RWPE2 (cell line): Measurements from ENCODE around the gene ADAMTS9.

ENCODE experiments used
- ATAC-seq: fragments of 200-7000 bp; cut with Tn5 transposase; 3 replicates; pipeline ENCODE4 v1.9.1; 2021; ENCODE audit warnings: low read depth
- DNase-seq: peaks from one replicate; pipeline ENCODE4 v3.0.0-alpha.2; 2020; ENCODE audit warnings: low spot score
- H3K27ac ChIP-seq: fragments of 450-650 bp; 2 replicates; pipeline ENCODE4 v1.5.1; 2017; ENCODE audit warnings: mild to moderate bottlenecking; ENCODE audit not compliant: poor library complexity, severe bottlenecking
- H3K27me3 ChIP-seq: fragments of 250-450 bp; sonication (Bioruptor Pico); 2 replicates; pipeline ENCODE4 v1.5.1; 2021; ENCODE audit warnings: mild to moderate bottlenecking, moderate library complexity; ENCODE audit not compliant: insufficient read depth, poor library complexity, severe bottlenecking
- H3K36me3 ChIP-seq: fragments of 250-450 bp; sonication (Bioruptor Pico); 2 replicates; pipeline ENCODE4 v1.5.1; 2020; ENCODE audit warnings: low read depth, mild to moderate bottlenecking, moderate library complexity
- H3K4me1 ChIP-seq: fragments of 250-450 bp; sonication (Bioruptor Pico); 2 replicates; pipeline ENCODE4 v1.5.1; 2021; ENCODE audit warnings: mild to moderate bottlenecking, moderate library complexity; ENCODE audit not compliant: insufficient read depth, poor library complexity, severe bottlenecking
- H3K4me3 ChIP-seq: fragments of 250-450 bp; sonication (Bioruptor Pico); 2 replicates; pipeline ENCODE4 v1.5.1; 2021; ENCODE audit warnings: mild to moderate bottlenecking, moderate library complexity; ENCODE audit not compliant: severe bottlenecking
- H3K9me3 ChIP-seq: fragments of 250-450 bp; sonication (Bioruptor Pico); 2 replicates; pipeline ENCODE4 v1.5.1; 2021; ENCODE audit warnings: mild to moderate bottlenecking, moderate library complexity; ENCODE audit not compliant: severe bottlenecking
- CTCF ChIP-seq: fragments of 450-650 bp; IDR thresholded peaks from one replicate; pipeline ENCODE4 v1.5.1; 2017; ENCODE audit warnings: mild to moderate bottlenecking, moderate library complexity; ENCODE audit not compliant: poor library complexity, severe bottlenecking

Gene ADAMTS9

DNA sequence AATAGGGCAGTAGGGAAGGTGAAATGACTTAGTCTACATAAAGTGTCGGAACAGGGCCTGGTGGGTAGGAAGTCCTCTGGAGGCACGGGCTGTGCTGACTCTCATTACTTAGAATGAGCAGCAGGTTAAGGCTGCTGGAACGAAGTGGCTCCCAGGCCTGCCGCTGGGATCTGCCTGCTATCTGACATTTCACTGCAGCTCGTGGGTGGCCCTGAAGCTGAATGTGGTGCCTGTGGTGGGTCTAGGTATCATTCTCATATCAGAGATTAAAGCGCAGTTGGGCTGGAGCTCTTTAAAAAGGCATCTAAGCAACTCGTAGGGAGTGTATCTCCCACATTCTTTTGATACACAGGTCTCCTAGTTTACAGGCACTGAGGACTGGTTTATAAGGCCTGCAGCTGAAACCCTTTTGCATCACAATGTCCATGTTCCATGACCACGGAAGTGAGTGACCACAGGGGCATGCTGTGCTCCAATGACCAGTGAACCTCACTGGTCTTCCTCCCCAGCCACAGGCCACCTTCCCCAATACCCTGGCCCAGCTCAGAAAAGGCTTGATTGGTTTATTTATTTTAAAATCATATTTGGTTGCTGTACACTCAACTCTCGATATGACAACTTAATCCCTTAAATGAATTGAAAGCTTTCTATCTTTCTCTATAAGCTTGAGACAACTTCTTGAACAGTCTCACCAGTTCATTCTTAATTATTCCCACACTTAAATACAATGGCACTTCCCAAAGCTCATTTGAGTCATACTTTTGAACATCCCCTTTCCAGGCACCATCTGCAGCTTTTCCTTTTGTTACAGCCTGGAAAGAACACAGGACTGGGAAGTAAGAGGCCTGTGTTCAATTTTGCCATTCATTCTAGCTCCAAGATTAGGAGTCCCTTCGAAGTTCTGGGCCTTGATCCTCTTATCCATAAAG, 19.0 kb downstream of the ADAMTS9 start:
- ATAC-seq (no peak), DNase-seq (no peak)
- H3K4me3 ChIP-seq: no peak overlapping the region
- no peak for TF ChIP-seq CTCF
- H3K9me3 ChIP-seq: no peaks in the 10 kb centered on the region
- H3K27me3 ChIP-seq: no peaks in the 10 kb centered on the region
- H3K4me1 ChIP-seq: no peaks in the 10 kb centered on the region
- H3K36me3 ChIP-seq: no peaks in the 10 kb centered on the region
- H3K27ac ChIP-seq: no peak overlapping the region

GRCh38 chr3:64667887-64668581, 19.8 kb downstream of the ADAMTS9 start:
- TF ChIP-seq CTCF: no peak
- ATAC-seq: no peak
- Histone ChIP-seq H3K27me3 (no peaks in the 10 kb centered on the region), H3K9me3 (no peaks in the 10 kb centered on the region), H3K4me1 (no peaks in the 10 kb centered on the region), H3K36me3 (no peaks in the 10 kb centered on the region), H3K27ac (no peak overlapping the region), H3K4me3 (no peak overlapping the region)
- DNase-seq: no peak

GRCh38 chr3:64667138-64667537, 20.7 kb downstream of the ADAMTS9 start:
- no peak overlapping the region for H3K4me3 ChIP-seq
- no peaks in the 10 kb centered on the region for H3K9me3 ChIP-seq
- TF ChIP-seq CTCF: no peak
- H3K36me3 ChIP-seq: no peaks in the 10 kb centered on the region
- ATAC-seq (no peak), DNase-seq (no peak)
- H3K27me3 ChIP-seq: no peaks in the 10 kb centered on the region
- H3K4me1 ChIP-seq: no peaks in the 10 kb centered on the region
- H3K27ac ChIP-seq: no peak overlapping the region

DNA sequence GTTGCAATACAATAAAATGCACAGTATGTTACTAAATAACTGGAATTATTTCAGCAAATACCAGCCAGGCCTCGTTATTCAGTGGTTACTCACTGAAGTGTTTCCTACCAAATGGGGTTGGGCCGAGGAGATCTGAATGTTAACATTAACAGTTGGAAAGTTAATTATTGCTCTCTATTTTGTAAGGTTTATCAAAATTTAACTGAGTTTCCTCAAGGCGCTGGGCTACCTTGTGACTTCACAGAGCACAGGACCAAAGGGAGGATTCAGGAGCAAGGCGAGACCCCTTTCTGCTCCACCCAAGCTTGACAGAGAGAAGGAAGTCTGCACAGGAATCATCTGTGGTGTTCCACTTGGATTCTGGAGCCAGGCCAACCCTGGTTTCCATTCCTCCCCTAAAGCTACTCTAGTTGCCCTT, 21.6 kb downstream of the ADAMTS9 start:
- no peaks in the 10 kb centered on the region for H3K27me3 ChIP-seq
- H3K36me3 ChIP-seq: no peaks in the 10 kb centered on the region
- no peaks in the 10 kb centered on the region for H3K4me1 ChIP-seq
- no peak overlapping the region for H3K27ac ChIP-seq
- peak; percentile 54; the same call in 2 of the 3 replicates for ATAC-seq
- H3K4me3 ChIP-seq: no peak overlapping the region
- H3K9me3 ChIP-seq: no peaks in the 10 kb centered on the region
- no peak for DNase-seq
- no peak for TF ChIP-seq CTCF
